IPS-NIHi7 (cell line): Measurements from ENCODE around the gene KCNN2.

Experiments
- DNase-seq: peaks from one replicate; pipeline ENCODE4 v3.0.0; 2012; ENCODE audit warnings: mixed read lengths; ENCODE audit errors: extremely low spot score

KCNN2 gene

GRCh38 chr5:114544561-114544960 lies 182.7 kb downstream of the KCNN2 start:
- no peak for DNase-seq
